ENCODE results near the gene TTLL12. TPM values are rescaled to one million over a fixed set of nuclear protein-coding genes. Genes with fewer than 3 reads are reported as not detected.

Gene TTLL12
- polyA plus RNA-seq (2013, experiment 1 of 2): 24.9 TPM
- polyA plus RNA-seq (2013, experiment 2 of 2): 21.0 TPM

GRCh38 chr22:43186272-43187170 is at the start of gene TTLL12:
TTLL12 (minus strand) TSS chr22:43187134; CDS start chr22:43187069, 65 bp downstream.
- Histone ChIP-seq H3K4me3 (ENCODE audit: extremely low read depth, insufficient read depth, low read length, poor library complexity, severe bottlenecking) (peak within 1 kb of the TSS; percentile 40), H3K4me1 (ENCODE audit: control insufficient read depth, insufficient read depth, low read length, poor library complexity, severe bottlenecking) (peaks cover 28% of the 10 kb centered on the region), H3K36me3 (ENCODE audit: control insufficient read depth, insufficient read depth, low read length) (no peaks in the 10 kb centered on the region), H3K9me3 (ENCODE audit: control insufficient read depth, low read length) (no peaks in the 10 kb centered on the region), H3K27ac (ENCODE audit: low read depth, low read length, severe bottlenecking) (peak within 1 kb of the TSS; percentile 78)
- 1 to 2% methylated on average over 45 to 68 of the region's 87 CpGs for WGBS, 2 experiments (ENCODE audit: insufficient coverage in 2 of 2)

GRCh38 chr22:43235445-43236409 is 48.8 kb upstream of the TTLL12 start:
- H3K9me3 ChIP-seq (ENCODE audit: control insufficient read depth, low read length): no peaks in the 10 kb centered on the region
- no peak overlapping the region for H3K27ac ChIP-seq (ENCODE audit: low read depth, low read length, severe bottlenecking)
- WGBS, 2 experiments (ENCODE audit: insufficient coverage in 2 of 2): 82 to 85% methylated on average over 19 to 22 of the region's 22 CpGs
- no peaks in the 10 kb centered on the region for H3K36me3 ChIP-seq (ENCODE audit: control insufficient read depth, insufficient read depth, low read length)
- no peak overlapping the region for H3K4me3 ChIP-seq (ENCODE audit: extremely low read depth, insufficient read depth, low read length, poor library complexity, severe bottlenecking)
- no peaks in the 10 kb centered on the region for H3K4me1 ChIP-seq (ENCODE audit: control insufficient read depth, insufficient read depth, low read length, poor library complexity, severe bottlenecking)

GRCh38 chr22:43234264-43234988 is 47.5 kb upstream of the TTLL12 start:
- WGBS, 2 experiments (ENCODE audit: insufficient coverage in 2 of 2): 77 to 79% methylated on average over 5 to 6 of the region's 9 CpGs
- Histone ChIP-seq H3K4me3 (ENCODE audit: extremely low read depth, insufficient read depth, low read length, poor library complexity, severe bottlenecking) (no peak overlapping the region), H3K36me3 (ENCODE audit: control insufficient read depth, insufficient read depth, low read length) (no peaks in the 10 kb centered on the region), H3K4me1 (ENCODE audit: control insufficient read depth, insufficient read depth, low read length, poor library complexity, severe bottlenecking) (no peaks in the 10 kb centered on the region), H3K9me3 (ENCODE audit: control insufficient read depth, low read length) (no peaks in the 10 kb centered on the region), H3K27ac (ENCODE audit: low read depth, low read length, severe bottlenecking) (peak overlapping the region; percentile 57)

- H3K9me3 ChIP-seq (ENCODE audit: control insufficient read depth, low read length): no peaks in the 10 kb centered on the region
- no peaks in the 10 kb centered on the region for H3K36me3 ChIP-seq (ENCODE audit: control insufficient read depth, insufficient read depth, low read length)
- H3K4me3 ChIP-seq (ENCODE audit: extremely low read depth, insufficient read depth, low read length, poor library complexity, severe bottlenecking): no peak overlapping the region
- H3K27ac ChIP-seq (ENCODE audit: low read depth, low read length, severe bottlenecking): no peak overlapping the region
- WGBS, 2 experiments (ENCODE audit: insufficient coverage in 2 of 2): 88 to 96% methylated on average over 6 of the region's 6 CpGs
- H3K4me1 ChIP-seq (ENCODE audit: control insufficient read depth, insufficient read depth, low read length, poor library complexity, severe bottlenecking): peaks cover 3% of the 10 kb centered on the region
Measured at GRCh38 chr22:43233529-43233928, 46.6 kb upstream of the TTLL12 start.

GRCh38 chr22:43232445-43232844 is 45.5 kb upstream of the TTLL12 start:
- H3K4me1 ChIP-seq (ENCODE audit: control insufficient read depth, insufficient read depth, low read length, poor library complexity, severe bottlenecking): peaks cover 4% of the 10 kb centered on the region
- no peak overlapping the region for H3K4me3 ChIP-seq (ENCODE audit: extremely low read depth, insufficient read depth, low read length, poor library complexity, severe bottlenecking)
- no peaks in the 10 kb centered on the region for H3K36me3 ChIP-seq (ENCODE audit: control insufficient read depth, insufficient read depth, low read length)
- no peak overlapping the region for H3K27ac ChIP-seq (ENCODE audit: low read depth, low read length, severe bottlenecking)
- H3K9me3 ChIP-seq (ENCODE audit: control insufficient read depth, low read length): no peaks in the 10 kb centered on the region
- WGBS, 2 experiments (ENCODE audit: insufficient coverage in 2 of 2): 93 to 95% methylated on average over 5 to 8 of the region's 8 CpGs

- Histone ChIP-seq H3K9me3 (ENCODE audit: control insufficient read depth, low read length) (no peaks in the 10 kb centered on the region), H3K4me1 (ENCODE audit: control insufficient read depth, insufficient read depth, low read length, poor library complexity, severe bottlenecking) (peaks cover 10% of the 10 kb centered on the region), H3K4me3 (ENCODE audit: extremely low read depth, insufficient read depth, low read length, poor library complexity, severe bottlenecking) (no peak overlapping the region), H3K27ac (ENCODE audit: low read depth, low read length, severe bottlenecking) (no peak overlapping the region), H3K36me3 (ENCODE audit: control insufficient read depth, insufficient read depth, low read length) (no peaks in the 10 kb centered on the region)
- 86 to 89% methylated on average over 12 to 13 of the region's 15 CpGs for WGBS, 2 experiments (ENCODE audit: insufficient coverage in 2 of 2)
Measured at GRCh38 chr22:43231724-43232034, 44.7 kb upstream of the TTLL12 start.

- Histone ChIP-seq H3K9me3 (ENCODE audit: control insufficient read depth, low read length) (no peaks in the 10 kb centered on the region), H3K4me3 (ENCODE audit: extremely low read depth, insufficient read depth, low read length, poor library complexity, severe bottlenecking) (no peak overlapping the region), H3K4me1 (ENCODE audit: control insufficient read depth, insufficient read depth, low read length, poor library complexity, severe bottlenecking) (peaks cover 13% of the 10 kb centered on the region), H3K27ac (ENCODE audit: low read depth, low read length, severe bottlenecking) (no peak overlapping the region), H3K36me3 (ENCODE audit: control insufficient read depth, insufficient read depth, low read length) (no peaks in the 10 kb centered on the region)
- 23 to 27% methylated on average over 22 to 23 of the region's 23 CpGs for WGBS, 2 experiments (ENCODE audit: insufficient coverage in 2 of 2)
Measured at GRCh38 chr22:43230971-43231723, 44.2 kb upstream of the TTLL12 start.

- H3K27ac ChIP-seq (ENCODE audit: low read depth, low read length, severe bottlenecking): no peak overlapping the region
- 81 to 91% methylated on average over 5 to 9 of the region's 9 CpGs for WGBS, 2 experiments (ENCODE audit: insufficient coverage in 2 of 2)
- H3K4me3 ChIP-seq (ENCODE audit: extremely low read depth, insufficient read depth, low read length, poor library complexity, severe bottlenecking): no peak overlapping the region
- H3K4me1 ChIP-seq (ENCODE audit: control insufficient read depth, insufficient read depth, low read length, poor library complexity, severe bottlenecking): peaks cover 13% of the 10 kb centered on the region
- no peaks in the 10 kb centered on the region for H3K9me3 ChIP-seq (ENCODE audit: control insufficient read depth, low read length)
- H3K36me3 ChIP-seq (ENCODE audit: control insufficient read depth, insufficient read depth, low read length): no peaks in the 10 kb centered on the region
Measured at GRCh38 chr22:43230571-43230970, 43.6 kb upstream of the TTLL12 start.

- no peaks in the 10 kb centered on the region for H3K9me3 ChIP-seq (ENCODE audit: control insufficient read depth, low read length)
- H3K36me3 ChIP-seq (ENCODE audit: control insufficient read depth, insufficient read depth, low read length): no peaks in the 10 kb centered on the region
- H3K4me1 ChIP-seq (ENCODE audit: control insufficient read depth, insufficient read depth, low read length, poor library complexity, severe bottlenecking): peaks cover 13% of the 10 kb centered on the region
- WGBS, 2 experiments (ENCODE audit: insufficient coverage in 2 of 2): 89 to 91% methylated on average over 19 of the region's 19 CpGs
- no peak overlapping the region for H3K27ac ChIP-seq (ENCODE audit: low read depth, low read length, severe bottlenecking)
- no peak overlapping the region for H3K4me3 ChIP-seq (ENCODE audit: extremely low read depth, insufficient read depth, low read length, poor library complexity, severe bottlenecking)
Measured at GRCh38 chr22:43228863-43229262, 41.9 kb upstream of the TTLL12 start.

GRCh38 chr22:43228330-43228729 is 41.4 kb upstream of the TTLL12 start:
- no peak overlapping the region for H3K4me3 ChIP-seq (ENCODE audit: extremely low read depth, insufficient read depth, low read length, poor library complexity, severe bottlenecking)
- no peak overlapping the region for H3K27ac ChIP-seq (ENCODE audit: low read depth, low read length, severe bottlenecking)
- H3K9me3 ChIP-seq (ENCODE audit: control insufficient read depth, low read length): no peaks in the 10 kb centered on the region
- peaks cover 13% of the 10 kb centered on the region for H3K4me1 ChIP-seq (ENCODE audit: control insufficient read depth, insufficient read depth, low read length, poor library complexity, severe bottlenecking)
- 40 to 46% methylated on average over 6 to 8 of the region's 8 CpGs for WGBS, 2 experiments (ENCODE audit: insufficient coverage in 2 of 2)
- no peaks in the 10 kb centered on the region for H3K36me3 ChIP-seq (ENCODE audit: control insufficient read depth, insufficient read depth, low read length)

All from mesodermal cell (in vitro differentiated cells).